ACC112 (cell line): ENCODE data around the gene SH2B3.

ENCODE experiments used
- H2AFZ ChIP-seq: fragments of 200-600 bp; sonication (generic); one replicate; pipeline ENCODE4 v1.6.0; 2017; ENCODE audit warnings: antibody characterized with exemption, low read length; ENCODE audit not compliant: unreplicated experiment
- H3K27ac ChIP-seq: fragments of 200-600 bp; sonication (generic); 2 replicates; pipeline ENCODE4 v1.5.1; 2014; ENCODE audit warnings: low read depth, mild to moderate bottlenecking, antibody characterized with exemption, low read length, moderate library complexity
- H3K27me3 ChIP-seq: fragments of 200-600 bp; sonication (generic); 2 replicates; pipeline ENCODE4 v1.6.1; 2014; ENCODE audit warnings: mild to moderate bottlenecking, antibody characterized with exemption, low read length, moderate library complexity, mixed read lengths; ENCODE audit not compliant: insufficient read depth
- H3K36me3 ChIP-seq: fragments of 200-600 bp; sonication (generic); 2 replicates; pipeline ENCODE4 v1.6.1; 2016; ENCODE audit warnings: mild to moderate bottlenecking, antibody characterized with exemption, low read length, moderate library complexity, mixed read lengths; ENCODE audit not compliant: insufficient read depth
- H3K4me1 ChIP-seq: fragments of 200-600 bp; sonication (generic); one replicate; pipeline ENCODE4 v1.6.1; 2016; ENCODE audit warnings: low read length, mixed read lengths; ENCODE audit not compliant: insufficient read depth, unreplicated experiment, control insufficient read depth
- H3K4me3 ChIP-seq: fragments of 200-600 bp; sonication (generic); 2 replicates; pipeline ENCODE4 v1.5.1; 2014; ENCODE audit warnings: mild to moderate bottlenecking, low read depth, low read length
- H3K79me2 ChIP-seq: fragments of 200-600 bp; sonication (generic); one replicate; pipeline ENCODE4 v1.6.0; 2016; ENCODE audit warnings: low read length; ENCODE audit not compliant: control insufficient read depth, unreplicated experiment, insufficient read depth

Gene SH2B3

DNA sequence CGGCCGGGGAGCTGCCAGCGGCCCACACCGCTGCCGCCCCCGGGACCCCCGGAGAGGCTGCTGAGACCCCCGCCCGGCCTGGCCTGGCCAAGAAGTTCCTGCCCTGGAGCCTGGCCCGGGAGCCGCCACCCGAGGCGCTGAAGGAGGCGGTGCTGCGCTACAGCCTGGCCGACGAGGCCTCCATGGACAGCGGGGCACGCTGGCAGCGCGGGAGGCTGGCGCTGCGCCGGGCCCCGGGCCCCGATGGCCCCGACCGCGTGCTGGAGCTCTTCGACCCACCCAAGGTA lies 12.8 kb downstream of the SH2B3 start:
- H2AFZ ChIP-seq: no peak overlapping the region
- no peak overlapping the region for H3K4me3 ChIP-seq
- H3K79me2 ChIP-seq: peaks cover 94% of the 10 kb centered on the region
- H3K4me1 ChIP-seq: peaks cover 27% of the 10 kb centered on the region
- H3K27me3 ChIP-seq: no peaks in the 10 kb centered on the region
- no peak overlapping the region for H3K27ac ChIP-seq
- peaks cover 24% of the 10 kb centered on the region for H3K36me3 ChIP-seq

DNA sequence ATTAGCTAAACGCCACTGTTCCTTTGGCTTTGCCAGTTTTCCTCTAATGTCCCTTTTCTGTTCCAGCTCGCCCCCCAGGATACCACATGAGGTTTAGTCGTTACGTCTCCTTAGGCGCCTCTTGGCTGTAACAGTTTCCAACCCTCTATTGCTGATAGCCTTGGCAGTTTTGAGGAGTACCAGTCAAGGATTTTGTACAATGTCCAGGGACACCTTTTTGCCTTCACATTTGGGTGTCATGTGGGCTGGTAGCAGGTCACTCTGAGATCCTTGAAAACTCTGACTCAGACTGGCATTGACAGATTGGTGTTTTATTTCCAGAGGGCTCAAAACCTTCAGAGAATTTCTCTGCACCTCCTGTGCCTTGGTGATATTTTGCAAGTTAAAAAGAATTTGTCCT lies 14.1 kb downstream of the SH2B3 start:
- Histone ChIP-seq H2AFZ (no peak overlapping the region), H3K27ac (peak overlapping the region; percentile 43), H3K4me3 (no peak overlapping the region), H3K36me3 (peaks cover 24% of the 10 kb centered on the region), H3K79me2 (peaks cover 92% of the 10 kb centered on the region), H3K27me3 (no peaks in the 10 kb centered on the region), H3K4me1 (peaks cover 22% of the 10 kb centered on the region)

DNA sequence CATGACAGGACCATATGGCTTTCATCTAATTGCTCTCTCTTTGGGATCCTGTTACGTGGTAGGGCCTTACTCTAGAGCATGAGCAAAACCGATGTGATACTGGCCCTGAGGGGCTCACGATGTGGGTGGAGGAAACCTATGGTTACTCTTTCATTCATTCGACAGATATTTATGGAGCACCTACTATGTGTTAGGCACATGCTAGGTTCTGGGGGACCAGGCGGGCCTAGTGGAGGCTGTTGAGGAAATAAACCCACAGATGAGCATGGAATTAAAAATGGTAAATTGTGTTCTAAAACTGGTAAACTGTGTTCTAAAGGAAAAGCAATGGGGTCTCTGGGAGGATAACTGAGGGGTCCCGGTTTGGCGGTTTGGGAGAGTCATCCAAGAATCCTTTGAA lies 14.8 kb downstream of the SH2B3 start:
- Histone ChIP-seq H2AFZ (no peak overlapping the region), H3K4me1 (peaks cover 24% of the 10 kb centered on the region), H3K27ac (no peak overlapping the region), H3K79me2 (peaks cover 94% of the 10 kb centered on the region), H3K4me3 (no peak overlapping the region), H3K27me3 (no peaks in the 10 kb centered on the region), H3K36me3 (peaks cover 24% of the 10 kb centered on the region)

DNA sequence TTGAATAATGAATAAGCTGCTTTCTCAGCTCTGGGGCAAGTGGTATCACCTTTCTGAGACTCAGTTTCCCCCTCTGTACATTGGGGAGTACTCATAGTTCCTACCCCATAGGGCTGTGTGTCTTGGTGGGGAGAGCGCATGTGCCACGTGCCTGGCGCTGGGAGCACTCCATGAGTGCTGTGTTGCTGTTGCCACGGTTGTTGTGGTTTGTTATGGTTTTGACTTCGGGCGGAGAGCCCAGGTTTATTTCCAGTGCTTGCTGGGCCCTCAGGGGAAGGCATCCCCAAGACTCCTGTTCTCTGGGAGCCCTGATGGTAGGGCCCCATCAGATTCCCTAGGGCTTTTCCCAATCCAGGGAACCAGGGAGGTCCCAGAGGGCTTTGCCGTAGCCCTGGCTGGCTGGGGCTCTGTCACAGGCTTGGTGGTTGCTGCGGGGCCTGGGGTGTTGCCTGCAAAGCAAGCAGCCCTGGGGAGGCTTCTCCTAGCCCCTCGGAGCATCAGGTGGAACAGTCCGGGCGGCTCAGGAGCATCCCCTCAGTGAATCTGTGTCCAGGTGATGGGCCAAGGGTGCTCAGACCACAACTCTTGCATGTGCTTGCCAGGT lies 18.6 kb downstream of the SH2B3 start:
- Histone ChIP-seq H3K4me1 (peaks cover 57% of the 10 kb centered on the region), H2AFZ (no peak overlapping the region), H3K79me2 (peaks cover 96% of the 10 kb centered on the region), H3K27me3 (no peaks in the 10 kb centered on the region), H3K4me3 (no peak overlapping the region), H3K27ac (peak overlapping the region; percentile 76), H3K36me3 (peaks cover 25% of the 10 kb centered on the region; the same call in 1 of the 2 replicates)

DNA sequence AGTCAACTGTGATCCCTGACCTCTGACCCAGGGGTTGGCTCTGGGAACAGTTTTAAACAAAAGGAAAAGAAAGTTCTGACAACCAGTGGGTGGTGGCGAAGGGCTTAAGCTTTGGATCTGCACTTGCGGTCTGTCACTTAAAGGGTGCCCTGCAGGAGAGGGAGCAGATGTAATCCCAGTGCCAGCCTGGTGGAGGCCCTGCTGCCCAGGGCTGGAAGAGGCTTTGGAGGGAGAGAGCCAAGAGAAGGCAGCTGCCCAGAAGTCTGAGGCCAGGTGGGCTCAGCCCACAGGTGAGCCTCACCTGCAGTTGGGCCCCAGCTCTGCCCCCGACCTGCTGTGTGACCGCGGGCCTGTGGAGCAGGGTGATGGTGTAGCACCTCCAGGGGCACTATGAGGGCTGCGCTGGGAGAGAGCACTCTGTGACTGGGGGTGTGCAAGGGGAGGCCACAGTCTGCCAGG lies 19.1 kb downstream of the SH2B3 start:
- H3K36me3 ChIP-seq: peaks cover 21% of the 10 kb centered on the region; the same call in 1 of the 2 replicates
- peaks cover 58% of the 10 kb centered on the region for H3K4me1 ChIP-seq
- H3K79me2 ChIP-seq: peaks cover 96% of the 10 kb centered on the region
- H2AFZ ChIP-seq: no peak overlapping the region
- no peaks in the 10 kb centered on the region for H3K27me3 ChIP-seq
- H3K27ac ChIP-seq: peak overlapping the region; percentile 76
- no peak overlapping the region for H3K4me3 ChIP-seq

DNA sequence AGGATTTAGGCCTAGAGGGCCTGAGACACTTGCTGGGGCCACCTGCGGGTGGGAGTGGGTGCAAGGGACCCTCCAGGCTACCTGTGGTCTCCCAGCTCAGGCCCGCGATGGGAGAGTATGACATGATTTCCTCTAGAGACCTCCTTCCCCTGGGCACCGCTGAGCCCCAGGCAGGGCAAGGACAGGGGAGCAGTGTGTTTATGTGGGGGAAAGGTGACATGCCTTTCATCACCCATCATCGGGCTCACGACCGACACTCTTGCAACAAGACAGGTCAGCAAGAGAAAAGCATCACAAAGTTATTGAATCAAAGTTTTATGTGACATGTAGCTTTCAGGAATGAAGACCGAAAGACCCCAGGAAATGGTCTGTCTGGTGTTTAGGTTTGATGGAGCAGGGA lies 19.9 kb downstream of the SH2B3 start:
- Histone ChIP-seq H3K27ac (peak overlapping the region; percentile 76), H3K79me2 (peaks cover 96% of the 10 kb centered on the region), H2AFZ (no peak overlapping the region), H3K4me1 (peaks cover 63% of the 10 kb centered on the region), H3K36me3 (peaks cover 13% of the 10 kb centered on the region; the same call in 1 of the 2 replicates), H3K4me3 (no peak overlapping the region), H3K27me3 (no peaks in the 10 kb centered on the region)

DNA sequence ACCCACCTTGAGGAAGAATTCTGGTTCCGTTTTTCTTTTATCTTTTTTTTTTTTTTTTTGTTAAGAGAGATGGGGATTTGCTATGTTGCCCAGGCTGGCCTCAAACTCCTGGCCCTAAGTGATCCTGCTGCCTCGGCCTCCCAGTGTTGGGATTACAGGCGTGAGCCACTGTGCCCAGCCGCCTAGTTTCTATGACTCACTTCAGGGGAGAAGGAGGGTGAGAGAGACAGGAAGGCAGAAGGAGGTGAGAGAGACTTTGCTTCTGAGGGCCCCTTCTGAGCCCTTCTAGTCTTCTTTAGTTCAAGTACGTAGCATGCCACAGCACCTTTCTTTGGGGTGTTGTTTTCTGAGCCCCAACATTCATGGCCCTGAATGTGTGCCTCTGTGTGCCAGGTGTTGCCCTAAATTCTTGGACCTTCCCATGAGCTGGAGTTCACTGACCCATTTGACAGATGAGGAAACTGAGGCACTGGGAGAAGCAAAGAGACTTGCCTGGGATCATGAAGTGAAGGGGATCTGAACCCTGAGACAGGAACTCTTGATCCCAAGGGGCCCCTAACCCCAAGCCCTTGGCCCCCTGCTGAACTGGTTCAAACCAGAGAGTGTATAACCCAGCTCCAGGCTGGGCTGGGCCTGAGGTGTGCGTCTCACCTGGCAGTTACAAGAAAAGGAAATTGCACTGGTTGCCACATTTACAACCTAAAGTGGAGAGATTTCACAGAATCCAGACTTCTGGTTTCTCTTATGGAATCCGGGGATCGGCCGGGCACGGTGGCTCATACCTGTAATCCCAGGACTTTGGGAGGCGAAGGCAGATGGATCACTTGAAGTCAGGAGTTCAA lies 20.8 kb downstream of the SH2B3 start:
- H3K4me3 ChIP-seq: no peak overlapping the region
- peaks cover 96% of the 10 kb centered on the region for H3K79me2 ChIP-seq
- H3K27me3 ChIP-seq: no peaks in the 10 kb centered on the region
- peak overlapping the region; percentile 76 for H3K27ac ChIP-seq
- no peak overlapping the region for H2AFZ ChIP-seq
- peaks cover 9% of the 10 kb centered on the region; the same call in 1 of the 2 replicates for H3K36me3 ChIP-seq
- peaks cover 72% of the 10 kb centered on the region for H3K4me1 ChIP-seq

DNA sequence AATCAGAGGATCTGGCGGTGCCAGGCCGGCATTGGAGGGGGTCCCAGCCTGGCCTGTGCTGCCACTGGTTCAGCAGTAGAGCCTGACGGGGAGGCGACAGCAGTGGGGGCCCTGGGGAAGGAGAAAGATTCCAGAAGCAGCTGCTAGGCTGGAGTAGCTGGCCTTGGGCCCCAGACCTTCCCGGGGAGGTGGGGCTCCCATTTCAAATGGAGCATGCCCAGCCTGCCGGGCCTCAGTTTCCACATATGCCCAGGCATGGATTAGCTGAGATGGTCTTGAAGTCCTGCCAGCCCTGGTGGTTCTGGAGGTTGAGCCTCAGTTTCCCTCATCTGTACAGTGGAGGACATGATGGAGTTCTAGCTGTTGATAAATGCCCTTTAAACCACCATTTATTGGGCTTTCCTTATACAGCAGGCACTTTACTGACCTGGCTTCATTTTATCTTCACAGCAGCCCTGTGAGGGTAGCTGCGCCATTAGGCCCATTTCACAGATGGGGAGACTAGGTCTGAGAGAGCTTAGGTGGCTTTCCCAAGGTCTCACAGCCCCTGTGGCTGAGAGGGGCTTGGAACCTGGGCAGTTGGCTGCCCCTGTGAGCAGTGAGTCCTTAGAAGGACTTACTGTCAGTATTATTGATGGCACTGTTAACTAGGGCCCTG lies 21.8 kb downstream of the SH2B3 start:
- Histone ChIP-seq H3K4me1 (peaks cover 78% of the 10 kb centered on the region), H3K36me3 (peaks cover 9% of the 10 kb centered on the region; the same call in 1 of the 2 replicates), H3K4me3 (no peak overlapping the region), H3K27me3 (no peaks in the 10 kb centered on the region), H2AFZ (no peak overlapping the region), H3K27ac (peak overlapping the region; percentile 94), H3K79me2 (peaks cover 96% of the 10 kb centered on the region)

DNA sequence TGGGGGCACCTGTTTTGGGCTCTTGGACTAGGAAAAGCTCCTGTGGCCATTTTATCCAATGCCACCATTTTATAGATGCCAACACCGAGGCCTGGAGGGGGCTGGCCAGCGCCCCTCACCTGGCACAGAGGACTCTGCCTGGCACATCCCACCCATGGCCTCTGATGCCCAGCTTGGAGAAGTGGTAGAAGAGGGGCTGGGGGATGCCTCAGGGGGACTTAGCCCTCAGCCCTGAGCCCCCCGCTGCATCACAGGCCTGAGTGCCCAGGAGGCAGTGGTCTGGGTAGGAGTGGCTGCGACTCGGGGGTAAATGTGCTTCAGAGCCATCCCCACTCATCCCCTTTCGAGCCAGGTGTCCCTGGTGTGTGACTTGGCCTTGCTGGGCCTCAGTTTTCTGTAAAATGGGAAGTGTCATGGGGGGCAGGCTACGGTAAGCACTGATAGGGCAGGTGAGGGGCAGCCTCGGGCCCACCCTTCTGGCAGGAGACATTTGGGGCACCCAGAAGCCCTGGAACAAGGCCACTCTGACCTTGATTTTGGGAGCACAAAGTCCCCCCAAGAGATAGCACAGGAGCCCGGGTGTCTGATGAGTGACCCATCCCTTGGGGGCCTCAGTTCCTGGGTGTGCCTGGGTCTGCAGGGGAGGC lies 22.5 kb downstream of the SH2B3 start:
- Histone ChIP-seq H2AFZ (no peak overlapping the region), H3K4me3 (no peak overlapping the region), H3K36me3 (peaks cover 12% of the 10 kb centered on the region), H3K27me3 (no peaks in the 10 kb centered on the region), H3K27ac (peak overlapping the region; percentile 94), H3K4me1 (peaks cover 84% of the 10 kb centered on the region), H3K79me2 (peaks cover 95% of the 10 kb centered on the region)

DNA sequence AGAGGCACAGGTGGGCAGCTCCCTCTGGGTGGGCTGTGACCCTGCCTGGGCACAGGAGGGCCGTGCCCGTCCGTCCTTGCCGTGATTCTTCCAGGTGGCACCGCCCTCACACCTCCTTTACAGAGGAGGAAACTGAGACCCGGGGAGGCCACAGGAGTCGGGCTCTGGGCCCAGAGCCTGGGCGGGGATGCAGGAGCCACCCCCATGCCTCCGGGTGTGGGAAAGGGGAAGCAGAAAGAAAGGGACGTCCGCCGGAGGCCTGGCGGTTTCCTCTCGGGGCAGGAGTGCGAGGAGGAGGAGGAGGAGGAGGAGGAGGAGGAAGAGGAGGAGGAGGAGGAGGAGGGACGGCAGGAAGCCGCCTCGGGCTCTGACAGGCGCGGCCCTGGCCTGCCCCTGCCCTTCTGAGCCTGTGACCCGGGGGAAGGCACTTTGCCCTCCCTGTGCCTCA lies 23.0 kb downstream of the SH2B3 start:
- H2AFZ ChIP-seq: no peak overlapping the region
- H3K79me2 ChIP-seq: peaks cover 95% of the 10 kb centered on the region
- H3K27me3 ChIP-seq: no peaks in the 10 kb centered on the region
- peaks cover 90% of the 10 kb centered on the region for H3K4me1 ChIP-seq
- no peak overlapping the region for H3K4me3 ChIP-seq
- peaks cover 12% of the 10 kb centered on the region for H3K36me3 ChIP-seq
- H3K27ac ChIP-seq: peak overlapping the region; percentile 94
